Adrenal gland (tissue), 12 donors: ENCODE results near the gene EIF5B. TPM values are rescaled to one million over a fixed set of nuclear protein-coding genes. Genes with fewer than 3 reads are reported as not detected.

Experiments
- DNase-seq, 7 donors: peaks; one replicate each; pipeline ENCODE4 v3.0.0-alpha.2; 2019 to 2020
- H3K27ac ChIP-seq, 5 donors: fragments of 200-600 bp; sonication (generic) in 4 of 5; 1 replicate in 3 of 5; 2 replicates in 2 of 5; pipeline versions ENCODE4 v1.5.1 to v1.8.0; 2016 to 2020; ENCODE audit warnings: mild to moderate bottlenecking in 1 of 5
- H3K27me3 ChIP-seq: fragments of 200-600 bp; 2 replicates; pipeline ENCODE4 v1.8.0; 2021
- H3K36me3 ChIP-seq, 2 donors: fragments of 200-600 bp; replicated peaks in 1 of 2; 1 replicate in 1 of 2; 2 replicates in 1 of 2; pipeline versions ENCODE4 v1.5.1 to v1.8.0; 2018 to 2022
- H3K4me1 ChIP-seq, 2 donors: fragments of 200-600 bp; replicated peaks in 1 of 2; 1 replicate in 1 of 2; 2 replicates in 1 of 2; pipeline versions ENCODE4 v1.5.1 to v1.8.0; 2018 to 2021
- H3K4me3 ChIP-seq, 4 donors: fragments of 200-600 bp; sonication (generic) in 3 of 4; one replicate each; pipeline ENCODE4 v1.5.1; 2016 to 2018
- H3K9me3 ChIP-seq, 3 donors: fragments of 200-600 bp; sonication (generic) in 1 of 3; replicated peaks in 1 of 3; 1 replicate in 2 of 3; 2 replicates in 1 of 3; pipeline versions ENCODE4 v1.5.1 to v1.8.0; 2016 to 2021
- POLR2A ChIP-seq, 2 donors: fragments of 450-650 bp; IDR thresholded peaks; one replicate each; pipeline ENCODE4 v1.6.1; 2017; ENCODE audit warnings: antibody characterized with exemption in 2 of 2, mild to moderate bottlenecking in 2 of 2, moderate library complexity in 1 of 2
- WGBS, 4 donors: extraction: QIAGEN DNeasy Blood & Tissue Kit in 2 of 4; methylation state at CpG; one replicate each; pipeline versions ENCODE4 v1.1.5 to v1.1.7; 2013 to 2017; 5-methylcytosine and 5-hydroxymethylcytosine counted together
- intact Hi-C, 2 donors: fragments of 100-400 bp; cut with DNase I; formaldehyde crosslinking; loops; one replicate each; pipeline versions ENCODE4 v1.14.1 to v1.15.0; 2022 to 2023
- polyA plus RNA-seq, 3 donors: library from polyadenylated mRNA; stranded (reverse); fragments of 200-250 nt in 2 of 3; fragments of 350-450 nt in 1 of 3; fragmentation: Illumina TruSeq in 1 of 3; extraction: RNeasy Lipid Tissue Mini Kit (QIAGEN cat#74804) in 1 of 3; gene quantifications; one replicate each; pipeline ENCODE4 v1.2.3, GENCODE V29; 2013 to 2014
- total RNA-seq, 9 donors: library from RNA; depleted of rRNA in 4 of 9; stranded (reverse); fragments of >200 nt in 4 of 9; fragments of 120-200 nt in 1 of 9; fragmentation: NEBNext Ultra II Directional in 1 of 9; extraction: Animal tissue kit (Norgen Biotek cat#: 25700) in 1 of 9; gene quantifications; one replicate each; pipeline versions ENCODE4 v1.1.0 to v1.2.4, GENCODE V29; 2013 to 2023
- TF ChIP-seq, protein P1 (sequence below), 6 experiments: fragments of 450-650 bp in 4 of 6; fragments of 200-600 bp in 2 of 6; sonication (generic) in 1 of 6; IDR thresholded peaks; 1 replicate in 5 of 6; 2 replicates in 1 of 6; pipeline versions ENCODE4 v1.5.1 to v1.8.0; 2016 to 2021; ENCODE audit warnings: antibody characterized with exemption in 6 of 6, mild to moderate bottlenecking in 2 of 6, moderate library complexity in 1 of 6
- donor health status: healthy with polysubstance abuse.
- donor health status: Bipolar disorder and iron deficiency.
- donor health status: DM: yes; HTN: yes; CAD: no.
- donor health status: DM: no; HTN: no; CAD: no.
- donor health status: DM: no; HTN: no; CAD: no.
- donor health status: DM: yes; HTN: yes; CAD: no.

EIF5B gene
- total and polyA plus RNA-seq, 12 donors: 11.1 to 71.3 (median 27.4) TPM

GRCh38 chr2:99422599-99422998 is 85.4 kb downstream of the EIF5B start:
- no peaks in the 10 kb centered on the region for H3K27me3 ChIP-seq
- WGBS, 4 donors: 57 to 67% (median 60%) methylated on average over 3 of the region's 3 CpGs
- peaks cover 0 to 58% of the 10 kb centered on the region in 2 donors for H3K36me3 ChIP-seq
- H3K4me1 ChIP-seq: peaks cover 0 to 10% of the 10 kb centered on the region in 2 donors
- no peak overlapping the region for H3K27ac ChIP-seq
- TF ChIP-seq, protein P1, sequence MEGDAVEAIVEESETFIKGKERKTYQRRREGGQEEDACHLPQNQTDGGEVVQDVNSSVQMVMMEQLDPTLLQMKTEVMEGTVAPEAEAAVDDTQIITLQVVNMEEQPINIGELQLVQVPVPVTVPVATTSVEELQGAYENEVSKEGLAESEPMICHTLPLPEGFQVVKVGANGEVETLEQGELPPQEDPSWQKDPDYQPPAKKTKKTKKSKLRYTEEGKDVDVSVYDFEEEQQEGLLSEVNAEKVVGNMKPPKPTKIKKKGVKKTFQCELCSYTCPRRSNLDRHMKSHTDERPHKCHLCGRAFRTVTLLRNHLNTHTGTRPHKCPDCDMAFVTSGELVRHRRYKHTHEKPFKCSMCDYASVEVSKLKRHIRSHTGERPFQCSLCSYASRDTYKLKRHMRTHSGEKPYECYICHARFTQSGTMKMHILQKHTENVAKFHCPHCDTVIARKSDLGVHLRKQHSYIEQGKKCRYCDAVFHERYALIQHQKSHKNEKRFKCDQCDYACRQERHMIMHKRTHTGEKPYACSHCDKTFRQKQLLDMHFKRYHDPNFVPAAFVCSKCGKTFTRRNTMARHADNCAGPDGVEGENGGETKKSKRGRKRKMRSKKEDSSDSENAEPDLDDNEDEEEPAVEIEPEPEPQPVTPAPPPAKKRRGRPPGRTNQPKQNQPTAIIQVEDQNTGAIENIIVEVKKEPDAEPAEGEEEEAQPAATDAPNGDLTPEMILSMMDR (IDR thresholded peaks at IDR 0.05): no peak
- TF ChIP-seq POLR2A (IDR thresholded peaks at IDR 0.05): no peak
- intact Hi-C loops: no loop called here
- H3K4me3 ChIP-seq: no peak overlapping the region
- no peaks in the 10 kb centered on the region for H3K9me3 ChIP-seq
- no peak for DNase-seq

DNA sequence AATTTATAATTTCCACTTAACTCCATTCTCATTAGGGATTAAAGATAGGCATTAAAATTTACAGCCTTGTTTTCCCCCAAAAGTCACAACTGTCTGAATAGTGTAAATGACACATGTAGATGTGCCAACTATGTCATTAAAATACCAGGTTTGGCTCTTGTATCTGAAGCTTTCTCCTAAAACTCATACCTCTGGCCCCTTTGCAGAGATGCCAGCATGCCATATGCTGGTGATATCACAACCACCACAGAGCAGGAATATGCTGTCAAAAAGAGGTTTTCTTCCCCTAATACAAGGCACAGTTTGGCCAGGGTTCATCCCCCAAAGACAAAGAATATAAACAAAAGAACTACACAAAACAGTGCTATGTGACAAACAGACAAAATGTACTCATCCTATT is 87.2 kb downstream of the EIF5B start:
- peaks cover 0 to 63% of the 10 kb centered on the region in 2 donors for H3K36me3 ChIP-seq
- H3K4me1 ChIP-seq: peaks cover 0 to 10% of the 10 kb centered on the region in 2 donors
- no peaks in the 10 kb centered on the region for H3K9me3 ChIP-seq
- no peak overlapping the region for H3K4me3 ChIP-seq
- no peak for TF ChIP-seq POLR2A (IDR thresholded peaks at IDR 0.05)
- TF ChIP-seq, protein P1 (IDR thresholded peaks at IDR 0.05): no peak
- intact Hi-C loops: no loop called here
- no peak overlapping the region for H3K27ac ChIP-seq
- no peaks in the 10 kb centered on the region for H3K27me3 ChIP-seq
- no peak for DNase-seq

- Histone ChIP-seq H3K9me3 (no peaks in the 10 kb centered on the region), H3K36me3 (peaks cover 0 to 65% of the 10 kb centered on the region in 2 donors), H3K27me3 (no peaks in the 10 kb centered on the region), H3K27ac (no peak overlapping the region), H3K4me3 (no peak overlapping the region), H3K4me1 (peaks cover 0 to 10% of the 10 kb centered on the region in 2 donors)
- TF ChIP-seq, protein P1 (IDR thresholded peaks at IDR 0.05): no peak
- TF ChIP-seq POLR2A (IDR thresholded peaks at IDR 0.05): no peak
- WGBS, 4 donors: 22 to 45% (median 33%) methylated on average over 2 of the region's 2 CpGs
- intact Hi-C loops: no loop called here
- peak in 6 of 7 donors; percentile 41 to 59 (median 55) for DNase-seq
These were observed 87.8 kb downstream of the EIF5B start for GRCh38 chr2:99425022-99425421.

- peaks cover 0 to 4% of the 10 kb centered on the region in 2 donors for H3K4me1 ChIP-seq
- 78 to 80% (median 79%) methylated on average over 4 of the region's 4 CpGs for WGBS, 4 donors
- TF ChIP-seq, protein P1 (IDR thresholded peaks at IDR 0.05): no peak
- TF ChIP-seq POLR2A (IDR thresholded peaks at IDR 0.05): no peak
- H3K36me3 ChIP-seq: peaks cover 0 to 32% of the 10 kb centered on the region in 2 donors
- no peaks in the 10 kb centered on the region for H3K9me3 ChIP-seq
- DNase-seq: no peak
- intact Hi-C loops: no loop called here
- no peaks in the 10 kb centered on the region for H3K27me3 ChIP-seq
- no peak overlapping the region for H3K4me3 ChIP-seq
- no peak overlapping the region for H3K27ac ChIP-seq
These were observed 93.6 kb downstream of the EIF5B start for GRCh38 chr2:99430614-99431291.
